Aortic smooth muscle cell (primary cell): ENCODE results near the gene TESMIN. TPM values are rescaled to one million over a fixed set of nuclear protein-coding genes. Genes with fewer than 3 reads are reported as not detected.

Experiments used
- total RNA-seq: library from RNA; depleted of rRNA; stranded (reverse); fragments of >200 nt; gene quantifications from 2 replicates; pipeline ENCODE4 v1.2.3, GENCODE V29; 2014

TESMIN gene
- total RNA-seq: 0.13 and 0.75 TPM in 2 replicates

GRCh38 chr11:68751331-68751856 lies at the start of gene TESMIN:
TSS of gene TESMIN (minus strand) at chr11:68751520. CDS start at chr11:68750660, 860 bp downstream.

GRCh38 chr11:68684385-68685356 lies 66.6 kb downstream of the TESMIN start, which contains the start of gene GAL:
TSS of gene GAL (plus strand) at chr11:68684544. CDS start at chr11:68684924, 380 bp downstream.

Other genes with a start within 250 kb of the TESMIN start
- 0.19 TPM in 1 of 2 replicates, not detected in the other for gene GAL, start 67.0 kb downstream of the TESMIN start, total RNA-seq
- 80.5 and 82.8 TPM in 2 replicates for gene CPT1A, start 90.4 kb upstream of the TESMIN start, total RNA-seq
- gene MRPL21, start 152.3 kb upstream of the TESMIN start, total RNA-seq: 58.6 and 60.5 TPM in 2 replicates
- gene IGHMBP2, start 152.4 kb upstream of the TESMIN start, total RNA-seq: 10.6 and 12.2 TPM in 2 replicates
- gene MRGPRD, start 229.5 kb upstream of the TESMIN start, total RNA-seq: not detected in 2 replicates